ENCODE data around the gene NOLC1. TPM values are rescaled to one million over a fixed set of nuclear protein-coding genes. Genes with fewer than 3 reads are reported as not detected.

The NOLC1 gene
- polyA plus RNA-seq, 1 experiment = 47.5 TPM

- TF ChIP-seq CTCF (IDR thresholded peaks at IDR 0.05; ENCODE audit: insufficient read depth, low read depth, low read length) = no peak
- no peak for DNase-seq (ENCODE audit: low read depth)
- no peaks in the 10 kb centered on the region for H3K36me3 ChIP-seq (ENCODE audit: control insufficient read depth, insufficient read depth, low read length)
- H3K27me3 ChIP-seq (ENCODE audit: control insufficient read depth, insufficient read depth, low read length) = peaks cover 4% of the 10 kb centered on the region
- H3K4me3 ChIP-seq (ENCODE audit: low read depth, low read length) = no peak overlapping the region
- ChIA-PET POLR2A (no interaction called here), CTCF (interaction anchor here (1.1 kb wide), 1 partner anchor 26 kb away, joined by 3 read pairs; no protein-coding TSS in a partner anchor)
These were observed 43.2 kb downstream of the NOLC1 start for GRCh38 chr10:102195296-102195870.

- ChIA-PET CTCF (no interaction called here), POLR2A (no interaction called here)
- TF ChIP-seq CTCF (IDR thresholded peaks at IDR 0.05; ENCODE audit: insufficient read depth, low read depth, low read length) = no peak
- no peak for DNase-seq (ENCODE audit: low read depth)
- Histone ChIP-seq H3K36me3 (ENCODE audit: control insufficient read depth, insufficient read depth, low read length) (no peaks in the 10 kb centered on the region), H3K4me3 (ENCODE audit: low read depth, low read length) (no peak overlapping the region), H3K27me3 (ENCODE audit: control insufficient read depth, insufficient read depth, low read length) (peaks cover 4% of the 10 kb centered on the region)
These were observed 44.7 kb downstream of the NOLC1 start for GRCh38 chr10:102196893-102197292.

GRCh38 chr10:102198027-102198426, 45.8 kb downstream of the NOLC1 start:
- ChIA-PET POLR2A (no interaction called here), CTCF (no interaction called here)
- DNase-seq (ENCODE audit: low read depth) = no peak
- H3K4me3 ChIP-seq (ENCODE audit: low read depth, low read length) = no peak overlapping the region
- no peaks in the 10 kb centered on the region for H3K36me3 ChIP-seq (ENCODE audit: control insufficient read depth, insufficient read depth, low read length)
- no peak for TF ChIP-seq CTCF (IDR thresholded peaks at IDR 0.05; ENCODE audit: insufficient read depth, low read depth, low read length)
- H3K27me3 ChIP-seq (ENCODE audit: control insufficient read depth, insufficient read depth, low read length) = peaks cover 3% of the 10 kb centered on the region

GRCh38 chr10:102200751-102201640, 48.8 kb downstream of the NOLC1 start:
- POLR2A ChIA-PET = no interaction called here
- Histone ChIP-seq H3K27me3 (ENCODE audit: control insufficient read depth, insufficient read depth, low read length) (peaks cover 1% of the 10 kb centered on the region), H3K36me3 (ENCODE audit: control insufficient read depth, insufficient read depth, low read length) (no peaks in the 10 kb centered on the region), H3K4me3 (ENCODE audit: low read depth, low read length) (no peak overlapping the region)
- DNase-seq (ENCODE audit: low read depth) = no peak
- CTCF ChIA-PET = interaction anchor here (0.9 kb wide), 1 partner anchor 28 kb away, joined by 3 read pairs; no protein-coding TSS in a partner anchor
- no peak for TF ChIP-seq CTCF (IDR thresholded peaks at IDR 0.05; ENCODE audit: insufficient read depth, low read depth, low read length)

GRCh38 chr10:102202386-102202785, 50.2 kb downstream of the NOLC1 start:
- no peak for TF ChIP-seq CTCF (IDR thresholded peaks at IDR 0.05; ENCODE audit: insufficient read depth, low read depth, low read length)
- no peak overlapping the region for H3K4me3 ChIP-seq (ENCODE audit: low read depth, low read length)
- DNase-seq (ENCODE audit: low read depth) = no peak
- no peaks in the 10 kb centered on the region for H3K36me3 ChIP-seq (ENCODE audit: control insufficient read depth, insufficient read depth, low read length)
- peaks cover 1% of the 10 kb centered on the region for H3K27me3 ChIP-seq (ENCODE audit: control insufficient read depth, insufficient read depth, low read length)
- CTCF ChIA-PET = interaction anchor here (0.6 to 1.4 kb wide), 2 partner anchors 26 to 27 kb away, joined by 3 to 5 read pairs; no protein-coding TSS in a partner anchor
- POLR2A ChIA-PET = interaction anchor here (0.6 kb wide), 1 partner anchor 16 kb away, joined by 3 read pairs; no protein-coding TSS in a partner anchor

Data from BJ (cell line).